ENCODE results near the gene SPIRE2. TPM values are rescaled to one million over a fixed set of nuclear protein-coding genes. Genes with fewer than 3 reads are reported as not detected.
A peak's percentile ranks its signal among the peaks of the same experiment; 100 is the strongest.

SPIRE2 gene
- total and polyA plus RNA-seq, 2 of the 13 experiments (the other 11 are each of a cell fraction or from before 2014, with no cell fraction given): 13.3 to 37.5 TPM

GRCh38 chr16:89822188-89823086, 5.8 kb upstream of the SPIRE2 start (continued):
- TF ChIP-seq ZNF318 (CRISPR knock-in tag; IDR thresholded peaks at IDR 0.05) (no peak; the same call in 1 of the 2 replicates), ZNF317 (CRISPR knock-in tag; IDR thresholded peaks at IDR 0.05) (peak; percentile 83; the same call in 1 of the 2 replicates), SALL2 (CRISPR knock-in tag; IDR thresholded peaks at IDR 0.05) (peak; percentile 72), SKIL (CRISPR knock-in tag; IDR thresholded peaks at IDR 0.05; ENCODE audit: borderline replicate concordance) (peak; percentile 99), KDM1A (CRISPR knock-in tag; IDR thresholded peaks at IDR 0.05) (no peak; the same call in 1 of the 2 replicates), ZNF143 (CRISPR knock-in tag; IDR thresholded peaks at IDR 0.05) (peak; percentile 33; the same call in 1 of the 2 replicates), ZNF639 (CRISPR knock-in tag; conservative IDR thresholded peaks at IDR 0.05) (peak; percentile 66; the same call in 1 of the 2 replicates), U2AF1 (optimal IDR thresholded peaks at IDR 0.05; ENCODE audit: low read depth, low read length) (peak; percentile 95), ADNP (CRISPR knock-in tag; IDR thresholded peaks at IDR 0.05) (peak; percentile 69; the same call in 1 of the 2 replicates), ZNF354B (CRISPR knock-in tag; IDR thresholded peaks at IDR 0.05) (peak; percentile 91), ZFP91 (CRISPR knock-in tag; IDR thresholded peaks at IDR 0.05; ENCODE audit: borderline replicate concordance) (peak; percentile 92), MZF1 (CRISPR knock-in tag; IDR thresholded peaks at IDR 0.05; ENCODE audit: borderline replicate concordance) (peak; percentile 94), ZBTB1 (CRISPR knock-in tag; IDR thresholded peaks at IDR 0.05; ENCODE audit: borderline replicate concordance) (no peak), ZNF350 (CRISPR knock-in tag; IDR thresholded peaks at IDR 0.05; ENCODE audit: borderline replicate concordance, low read depth) (peak; percentile 92)

Data from HepG2 (cell line).